Uterus (tissue), 4 donors: ENCODE measurements around the gene CC2D1A. TPM values are rescaled to one million over a fixed set of nuclear protein-coding genes. Genes with fewer than 3 reads are reported as not detected.

Source experiments
- DNase-seq, 2 donors: peaks; one replicate each; pipeline ENCODE4 v3.0.0-alpha.2; 2019 to 2020
- H3K27ac ChIP-seq, 2 donors: fragments of 200-600 bp; sonication (generic); 1 replicate in 1 of 2; 2 replicates in 1 of 2; pipeline ENCODE4 v1.5.1; 2016 to 2018
- H3K27me3 ChIP-seq, 2 donors: fragments of 200-600 bp; sonication (generic); one replicate each; pipeline ENCODE4 v1.5.1; 2018 to 2019; ENCODE audit warnings: control low read depth in 1 of 2
- H3K36me3 ChIP-seq, 2 donors: fragments of 200-600 bp; sonication (generic); one replicate each; pipeline ENCODE4 v1.5.1; 2019; ENCODE audit warnings: control low read depth in 1 of 2
- H3K4me1 ChIP-seq, 2 donors: fragments of 200-600 bp; sonication (generic); one replicate each; pipeline ENCODE4 v1.5.1; 2018 to 2019; ENCODE audit warnings: control low read depth in 1 of 2
- H3K4me3 ChIP-seq, 2 donors: fragments of 200-600 bp; sonication (generic); 1 replicate in 1 of 2; 2 replicates in 1 of 2; pipeline ENCODE4 v1.5.1; 2018 to 2019; ENCODE audit warnings: mild to moderate bottlenecking in 1 of 2
- H3K9me3 ChIP-seq, 2 donors: fragments of 200-600 bp; sonication (generic); one replicate each; pipeline ENCODE4 v1.5.1; 2019; ENCODE audit warnings: control low read depth in 1 of 2
- CTCF ChIP-seq, 4 experiments: fragments of 200-600 bp in 2 of 4; fragments of 450-650 bp in 2 of 4; sonication (generic) in 2 of 4; IDR thresholded peaks; one replicate each; pipeline ENCODE4 v1.5.1; 2016 to 2019; ENCODE audit warnings: antibody characterized with exemption in 4 of 4, mild to moderate bottlenecking in 2 of 4, moderate library complexity in 1 of 4
- POLR2A ChIP-seq, 2 donors: fragments of 450-650 bp; IDR thresholded peaks; one replicate each; pipeline ENCODE4 v1.6.1; 2016; ENCODE audit warnings: antibody characterized with exemption in 2 of 2, mild to moderate bottlenecking in 1 of 2, moderate library complexity in 1 of 2
- intact Hi-C: fragments of 100-400 bp; cut with DNase I; formaldehyde crosslinking; loops from one replicate; pipeline ENCODE4 v1.15.1; 2023; ENCODE audit warnings: low total_unique reads
- total RNA-seq, 4 donors: library from RNA; depleted of rRNA in 3 of 4; stranded (reverse); fragments of >200 nt in 3 of 4; gene quantifications; one replicate each; pipeline versions ENCODE4 v1.1.0 to v1.2.4, GENCODE V29; 2014 to 2023
- donor health status: DM: yes; HTN: yes; CAD: no.

Gene CC2D1A
- total RNA-seq, 4 donors from 2014 or later = 3.2 to 44.4 (median 13.2) TPM

- intact Hi-C loops = no loop called here
- no peaks in the 10 kb centered on the region for H3K4me1 ChIP-seq
- no peak overlapping the region for H3K27ac ChIP-seq
Measured at GRCh38 chr19:13882836-13883235, 23.2 kb upstream of the CC2D1A start.

GRCh38 chr19:13883516-13884064 is 22.4 kb upstream of the CC2D1A start:
- Histone ChIP-seq H3K9me3 (no peaks in the 10 kb centered on the region), H3K4me1 (no peaks in the 10 kb centered on the region), H3K36me3 (no peaks in the 10 kb centered on the region), H3K27me3 (no peaks in the 10 kb centered on the region), H3K4me3 (no peak overlapping the region), H3K27ac (no peak overlapping the region)
- no peak for DNase-seq
- intact Hi-C loops = loop anchor here (2.0 kb wide), 1 partner anchor 189 kb away; the partner anchor contains the start of gene MISP3
- TF ChIP-seq POLR2A (IDR thresholded peaks at IDR 0.05) (no peak), CTCF (IDR thresholded peaks at IDR 0.05) (no peak)

More at GRCh38 chr19:13882836-13883235, 23.2 kb upstream of the CC2D1A start:
- no peak for DNase-seq
- H3K4me3 ChIP-seq = no peak overlapping the region
- no peaks in the 10 kb centered on the region for H3K9me3 ChIP-seq
- H3K36me3 ChIP-seq = no peaks in the 10 kb centered on the region
- no peaks in the 10 kb centered on the region for H3K27me3 ChIP-seq
- TF ChIP-seq POLR2A (IDR thresholded peaks at IDR 0.05) (no peak), CTCF (IDR thresholded peaks at IDR 0.05) (no peak)

GRCh38 chr19:13884726-13885591 is 21.0 kb upstream of the CC2D1A start:
- TF ChIP-seq CTCF (IDR thresholded peaks at IDR 0.05) (no peak), POLR2A (IDR thresholded peaks at IDR 0.05) (no peak)
- H3K9me3 ChIP-seq = no peaks in the 10 kb centered on the region
- no peaks in the 10 kb centered on the region for H3K4me1 ChIP-seq
- no peak overlapping the region for H3K4me3 ChIP-seq
- no peak overlapping the region for H3K27ac ChIP-seq
- no peaks in the 10 kb centered on the region for H3K27me3 ChIP-seq
- no peaks in the 10 kb centered on the region for H3K36me3 ChIP-seq
- no peak for DNase-seq
- intact Hi-C loops = loop anchor here (2.0 kb wide), 1 partner anchor 188 kb away; the partner anchor contains the start of gene MISP3

- Histone ChIP-seq H3K4me3 (no peak overlapping the region), H3K4me1 (no peaks in the 10 kb centered on the region), H3K36me3 (no peaks in the 10 kb centered on the region), H3K27ac (no peak overlapping the region), H3K9me3 (no peaks in the 10 kb centered on the region), H3K27me3 (no peaks in the 10 kb centered on the region)
- TF ChIP-seq CTCF (IDR thresholded peaks at IDR 0.05) (no peak), POLR2A (IDR thresholded peaks at IDR 0.05) (no peak)
- intact Hi-C loops = loop anchor here (2.0 kb wide), 1 partner anchor 187 kb away; the partner anchor contains the start of gene MISP3
- DNase-seq = no peak
Measured at GRCh38 chr19:13885826-13886365, 20.1 kb upstream of the CC2D1A start.

GRCh38 chr19:13887018-13887436 is 19.0 kb upstream of the CC2D1A start:
- no peak overlapping the region for H3K27ac ChIP-seq
- no peak for DNase-seq

More at GRCh38 chr19:13887018-13887436, 19.0 kb upstream of the CC2D1A start:
- Histone ChIP-seq H3K27me3 (no peaks in the 10 kb centered on the region), H3K36me3 (no peaks in the 10 kb centered on the region), H3K4me3 (no peak overlapping the region), H3K9me3 (no peaks in the 10 kb centered on the region), H3K4me1 (no peaks in the 10 kb centered on the region)
- intact Hi-C loops = no loop called here
- no peak for TF ChIP-seq CTCF (IDR thresholded peaks at IDR 0.05)
- no peak for TF ChIP-seq POLR2A (IDR thresholded peaks at IDR 0.05)
